BLaER1 (cell line): ENCODE data around the gene WDR17.

ENCODE experiments used
- H3K27ac ChIP-seq: shearing (Covaris generic); formaldehyde crosslinking; 2 replicates; pipeline ENCODE4 v1.8.1; 2022
- H3K27me3 ChIP-seq: shearing (Covaris generic); formaldehyde crosslinking; 2 replicates; pipeline ENCODE4 v1.8.1; 2022
- H3K36me3 ChIP-seq: shearing (Covaris generic); formaldehyde crosslinking; 2 replicates; pipeline ENCODE4 v1.8.1; 2022
- H3K4me1 ChIP-seq: shearing (Covaris generic); formaldehyde crosslinking; 2 replicates; pipeline ENCODE4 v1.8.1; 2022
- H3K4me2 ChIP-seq: shearing (Covaris generic); formaldehyde crosslinking; 2 replicates; pipeline ENCODE4 v1.8.1; 2022
- H3K4me3 ChIP-seq: shearing (Covaris generic); formaldehyde crosslinking; 2 replicates; pipeline ENCODE4 v1.8.1; 2022
- H3K9ac ChIP-seq: shearing (Covaris generic); formaldehyde crosslinking; 2 replicates; pipeline ENCODE4 v1.8.1; 2022
- H3K9me3 ChIP-seq: shearing (Covaris generic); formaldehyde crosslinking; 2 replicates; pipeline ENCODE4 v1.8.1; 2022
- H4K20me1 ChIP-seq: shearing (Covaris generic); formaldehyde crosslinking; 2 replicates; pipeline ENCODE4 v1.8.1; 2022
- Cebpa-rat ChIP-seq: shearing (Covaris generic); IDR thresholded peaks from 2 replicates; pipeline ENCODE4 v1.8.1; 2022

Gene WDR17

GRCh38 chr4:176042195-176042594 lies 23.4 kb upstream of the WDR17 start:
- Histone ChIP-seq H3K27ac (no peak overlapping the region), H3K4me1 (no peaks in the 10 kb centered on the region), H3K4me3 (no peak overlapping the region), H3K4me2 (no peak overlapping the region), H3K9me3 (peaks cover 7% of the 10 kb centered on the region), H3K27me3 (no peaks in the 10 kb centered on the region), H4K20me1 (no peaks in the 10 kb centered on the region), H3K36me3 (no peaks in the 10 kb centered on the region), H3K9ac (no peak overlapping the region)
- TF ChIP-seq Cebpa-rat: no peak

GRCh38 chr4:176043838-176044588 lies 21.6 kb upstream of the WDR17 start:
- Histone ChIP-seq H3K4me1 (no peaks in the 10 kb centered on the region), H4K20me1 (no peaks in the 10 kb centered on the region), H3K36me3 (no peaks in the 10 kb centered on the region), H3K9ac (no peak overlapping the region), H3K4me3 (no peak overlapping the region), H3K27me3 (no peaks in the 10 kb centered on the region), H3K9me3 (peaks cover 7% of the 10 kb centered on the region), H3K27ac (no peak overlapping the region), H3K4me2 (no peak overlapping the region)
- no peak for TF ChIP-seq Cebpa-rat

DNA sequence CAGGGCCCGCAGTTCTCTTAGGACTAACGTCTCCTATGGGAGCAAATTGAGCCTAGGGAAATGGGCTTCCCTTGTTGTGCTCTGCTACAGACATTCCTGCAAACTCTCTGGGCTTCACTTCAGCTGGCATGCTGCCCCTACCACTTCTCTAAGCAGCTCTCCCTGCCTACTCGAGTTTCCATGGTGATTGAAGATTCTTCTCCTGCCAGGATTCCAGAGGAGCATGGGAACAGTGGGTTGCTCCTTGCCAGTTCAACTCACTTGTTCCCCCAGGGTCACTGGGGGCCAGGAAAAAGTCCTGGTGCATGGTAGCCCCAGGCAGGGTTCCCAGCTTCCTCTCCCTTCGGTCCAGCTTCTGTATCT lies 21.1 kb upstream of the WDR17 start:
- Histone ChIP-seq H3K4me2 (no peak overlapping the region), H3K36me3 (no peaks in the 10 kb centered on the region), H4K20me1 (no peaks in the 10 kb centered on the region), H3K27me3 (no peaks in the 10 kb centered on the region), H3K27ac (no peak overlapping the region), H3K4me3 (no peak overlapping the region), H3K4me1 (no peaks in the 10 kb centered on the region), H3K9ac (no peak overlapping the region), H3K9me3 (peaks cover 2% of the 10 kb centered on the region)
- TF ChIP-seq Cebpa-rat: no peak

- Histone ChIP-seq H3K4me3 (no peak overlapping the region), H3K36me3 (no peaks in the 10 kb centered on the region)
- no peak for TF ChIP-seq Cebpa-rat
Measured at GRCh38 chr4:176048631-176049030, 17.0 kb upstream of the WDR17 start.

DNA sequence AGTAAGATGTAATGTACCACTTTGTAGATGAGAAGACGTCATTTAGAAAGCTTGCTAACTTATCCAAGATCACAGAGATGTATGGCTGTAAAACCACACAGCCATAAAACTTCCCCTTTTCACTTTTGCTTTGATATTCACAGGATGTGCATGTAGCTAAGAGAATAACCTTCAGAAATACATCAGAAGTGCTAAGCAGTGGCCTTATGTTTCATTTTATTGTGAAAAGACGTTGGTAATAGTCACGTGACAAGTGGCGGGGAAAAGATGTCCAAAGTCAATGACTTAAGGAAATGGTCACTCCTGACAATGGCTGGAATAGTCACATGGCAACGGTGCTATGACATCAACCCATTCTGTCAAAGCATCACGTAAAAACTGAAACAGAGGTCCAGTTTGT lies 12.9 kb upstream of the WDR17 start:
- H3K27ac ChIP-seq: no peak overlapping the region
- TF ChIP-seq Cebpa-rat: no peak
- no peaks in the 10 kb centered on the region for H3K4me1 ChIP-seq
- H3K36me3 ChIP-seq: no peaks in the 10 kb centered on the region
- no peaks in the 10 kb centered on the region for H3K27me3 ChIP-seq
- H3K4me2 ChIP-seq: no peak overlapping the region
- H3K9ac ChIP-seq: no peak overlapping the region
- H3K4me3 ChIP-seq: no peak overlapping the region
- H3K9me3 ChIP-seq: no peaks in the 10 kb centered on the region
- no peaks in the 10 kb centered on the region for H4K20me1 ChIP-seq

More at GRCh38 chr4:176048631-176049030, 17.0 kb upstream of the WDR17 start:
- no peak overlapping the region for H3K27ac ChIP-seq
- H3K27me3 ChIP-seq: no peaks in the 10 kb centered on the region
- H3K4me1 ChIP-seq: no peaks in the 10 kb centered on the region
- no peak overlapping the region for H3K4me2 ChIP-seq
- H3K9ac ChIP-seq: no peak overlapping the region
- H3K9me3 ChIP-seq: no peaks in the 10 kb centered on the region
- no peaks in the 10 kb centered on the region for H4K20me1 ChIP-seq

DNA sequence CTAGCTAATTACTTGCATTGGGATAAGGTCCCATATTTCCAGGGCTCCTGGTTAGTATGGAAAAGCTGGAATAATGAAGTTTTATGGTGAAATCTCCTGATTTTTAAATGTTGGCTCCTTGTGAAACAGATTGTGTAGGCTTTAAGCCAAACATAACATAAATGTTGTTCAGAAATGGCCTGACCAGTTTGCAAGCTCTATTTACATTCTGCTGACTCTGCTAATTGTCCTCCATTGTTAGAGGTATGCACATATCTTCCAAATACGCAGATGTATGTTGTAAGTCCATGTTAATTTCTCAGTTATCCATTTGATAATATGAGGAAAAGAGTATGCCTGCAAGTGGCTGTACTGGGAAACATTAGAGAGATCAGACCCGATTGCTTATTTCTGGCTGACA lies 11.9 kb upstream of the WDR17 start:
- no peak for TF ChIP-seq Cebpa-rat
- H3K36me3 ChIP-seq: no peaks in the 10 kb centered on the region
- no peaks in the 10 kb centered on the region for H3K4me1 ChIP-seq
- no peak overlapping the region for H3K4me2 ChIP-seq
- H3K27me3 ChIP-seq: no peaks in the 10 kb centered on the region
- H3K9ac ChIP-seq: no peak overlapping the region
- no peaks in the 10 kb centered on the region for H3K9me3 ChIP-seq
- no peak overlapping the region for H3K27ac ChIP-seq
- no peak overlapping the region for H3K4me3 ChIP-seq
- H4K20me1 ChIP-seq: no peaks in the 10 kb centered on the region

DNA sequence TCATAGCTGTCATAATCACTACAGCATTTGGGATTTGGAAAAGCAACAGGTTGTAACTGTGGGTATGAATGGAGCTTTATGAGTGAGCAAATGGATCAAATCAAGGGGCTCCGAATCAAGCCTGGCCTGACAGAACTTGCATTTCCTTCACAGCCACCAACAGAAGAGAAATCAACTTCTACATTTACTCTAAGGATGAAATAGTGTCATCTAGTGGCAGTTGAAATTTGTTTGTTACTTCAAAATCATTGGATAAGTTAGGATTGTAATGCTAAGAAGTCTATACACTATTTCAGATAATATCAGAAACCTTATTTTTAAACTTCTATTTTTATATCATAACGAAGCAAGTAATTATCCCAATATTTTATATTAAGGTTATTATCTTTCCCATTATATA lies 10.7 kb upstream of the WDR17 start:
- Histone ChIP-seq H3K9me3 (no peaks in the 10 kb centered on the region), H3K4me1 (no peaks in the 10 kb centered on the region), H3K4me3 (no peak overlapping the region), H3K36me3 (no peaks in the 10 kb centered on the region), H3K27ac (no peak overlapping the region), H3K4me2 (no peak overlapping the region), H3K9ac (no peak overlapping the region), H4K20me1 (no peaks in the 10 kb centered on the region), H3K27me3 (no peaks in the 10 kb centered on the region)
- no peak for TF ChIP-seq Cebpa-rat

DNA sequence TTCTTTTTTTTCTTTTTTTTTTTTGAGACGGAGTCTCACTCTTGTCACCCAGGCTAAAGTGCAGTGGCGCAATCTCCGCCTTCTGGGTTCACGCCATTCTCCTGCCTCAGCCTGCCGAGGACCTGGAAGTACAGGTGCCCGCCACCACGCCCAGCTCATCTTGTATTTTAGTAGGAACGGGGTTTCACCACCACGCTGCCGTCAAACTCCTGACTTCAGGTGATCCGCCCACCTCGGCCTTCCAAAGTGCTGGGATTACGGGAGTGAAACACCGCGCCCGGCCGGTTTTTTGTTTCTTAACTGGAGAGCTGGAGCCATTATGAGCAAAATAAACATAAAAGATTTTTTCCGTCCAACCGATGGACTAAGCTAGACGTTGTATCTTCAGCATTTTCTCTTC lies 1.9 kb upstream of the WDR17 start:
- Histone ChIP-seq H3K9me3 (peaks cover 7% of the 10 kb centered on the region), H3K27ac (no peak overlapping the region), H3K4me1 (no peaks in the 10 kb centered on the region), H4K20me1 (no peaks in the 10 kb centered on the region), H3K36me3 (no peaks in the 10 kb centered on the region), H3K9ac (no peak overlapping the region), H3K4me3 (no peak overlapping the region), H3K4me2 (no peak overlapping the region), H3K27me3 (no peaks in the 10 kb centered on the region)
- TF ChIP-seq Cebpa-rat: no peak

DNA sequence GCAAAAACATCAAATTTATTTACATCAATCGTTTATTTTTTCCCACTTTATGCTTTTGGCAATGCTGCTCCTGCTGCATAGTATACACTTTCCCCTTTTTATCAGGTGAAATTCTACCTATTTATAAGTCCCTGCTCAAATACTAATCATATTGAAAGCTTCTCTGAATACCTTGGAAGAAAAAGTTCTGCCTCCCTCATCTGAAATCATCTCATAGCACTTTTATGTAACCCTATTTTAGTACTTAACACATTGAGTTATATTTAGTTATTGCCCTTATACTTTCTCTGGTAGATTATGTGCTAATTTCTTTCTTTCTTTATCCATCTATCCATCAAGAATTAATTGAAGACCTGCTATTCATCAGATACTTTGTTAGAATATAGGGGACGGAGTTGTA lies 1.1 kb upstream of the WDR17 start:
- H3K9me3 ChIP-seq: peaks cover 7% of the 10 kb centered on the region
- no peak for TF ChIP-seq Cebpa-rat
- H3K4me2 ChIP-seq: no peak overlapping the region

GRCh38 chr4:176066757-176067156 lies 1.1 kb downstream of the WDR17 start:
- no peaks in the 10 kb centered on the region for H4K20me1 ChIP-seq
- H3K4me1 ChIP-seq: no peaks in the 10 kb centered on the region
- no peak overlapping the region for H3K4me2 ChIP-seq
- no peak overlapping the region for H3K4me3 ChIP-seq
- peaks cover 7% of the 10 kb centered on the region for H3K9me3 ChIP-seq
- no peak overlapping the region for H3K9ac ChIP-seq
- no peaks in the 10 kb centered on the region for H3K27me3 ChIP-seq
- H3K36me3 ChIP-seq: no peaks in the 10 kb centered on the region
- no peak for TF ChIP-seq Cebpa-rat
- no peak overlapping the region for H3K27ac ChIP-seq

More for the DNA sequence above, 1.1 kb upstream of the WDR17 start:
- H3K27me3 ChIP-seq: no peaks in the 10 kb centered on the region
- H3K36me3 ChIP-seq: no peaks in the 10 kb centered on the region
- H4K20me1 ChIP-seq: no peaks in the 10 kb centered on the region
- no peaks in the 10 kb centered on the region for H3K4me1 ChIP-seq
- H3K27ac ChIP-seq: no peak overlapping the region
- H3K4me3 ChIP-seq: no peak overlapping the region
- no peak overlapping the region for H3K9ac ChIP-seq

GRCh38 chr4:176077561-176077960 lies 11.9 kb downstream of the WDR17 start:
- Histone ChIP-seq H3K9me3 (no peaks in the 10 kb centered on the region), H3K27ac (no peak overlapping the region), H3K9ac (no peak overlapping the region), H3K36me3 (no peaks in the 10 kb centered on the region), H3K4me1 (no peaks in the 10 kb centered on the region), H3K27me3 (no peaks in the 10 kb centered on the region), H3K4me3 (no peak overlapping the region), H3K4me2 (no peak overlapping the region), H4K20me1 (no peaks in the 10 kb centered on the region)
- TF ChIP-seq Cebpa-rat: no peak
